ENCODE measurements around the gene MXRA8.
"Not testable (repeated sequence)": the region's sequence is repeated elsewhere in the genome, so short reads cannot be mapped to it uniquely, and the experiment has no call there.

Gene MXRA8

DNA sequence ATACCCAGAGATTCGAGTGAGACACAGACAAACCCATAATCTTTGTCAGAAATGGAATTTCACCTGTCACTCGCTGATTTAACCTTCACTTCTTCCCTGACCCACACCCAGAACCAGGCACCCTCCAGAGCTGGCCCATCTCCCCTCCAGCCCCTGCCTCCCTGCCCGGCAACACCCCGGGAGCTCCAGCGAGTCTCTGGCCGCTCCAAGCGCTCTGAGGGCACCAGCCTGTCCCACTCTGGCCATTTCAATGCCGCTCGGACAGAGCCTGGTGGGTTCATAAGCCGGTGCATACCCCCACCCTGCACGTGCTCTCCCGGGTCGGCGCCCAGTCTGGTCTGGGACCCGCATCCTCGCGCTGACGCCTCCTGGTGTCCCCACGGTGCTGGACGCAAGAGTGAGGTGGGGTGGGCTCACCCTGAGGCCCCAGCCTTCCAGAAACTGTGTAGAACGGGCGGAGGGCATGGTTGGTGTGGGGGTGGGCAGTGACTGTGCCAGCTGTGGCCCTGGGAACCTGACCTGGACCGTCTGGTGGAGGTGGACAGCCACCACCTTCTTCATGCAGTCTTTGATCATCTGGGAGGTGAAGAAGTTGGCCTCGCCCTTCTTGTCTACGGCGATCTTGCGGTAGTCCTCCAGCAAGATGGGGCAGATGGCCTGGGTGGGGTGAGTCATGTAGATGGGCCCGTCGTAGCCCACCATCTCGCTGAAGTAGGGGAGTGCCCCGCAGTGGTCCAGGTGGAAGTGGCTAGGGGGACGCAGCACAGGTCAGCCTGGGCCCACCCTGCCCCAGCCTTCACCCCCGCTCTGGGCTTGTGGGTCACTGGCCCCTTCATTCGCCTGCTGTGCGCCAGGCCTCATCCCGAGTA is 39.3 kb downstream of the MXRA8 start:
- DNase-seq (ENCODE audit: extremely low read depth, low read depth): no peak
- no peak overlapping the region for H3K4me3 ChIP-seq (replicated peaks; ENCODE audit: low read depth, low read length)
- TF ChIP-seq, protein P1, sequence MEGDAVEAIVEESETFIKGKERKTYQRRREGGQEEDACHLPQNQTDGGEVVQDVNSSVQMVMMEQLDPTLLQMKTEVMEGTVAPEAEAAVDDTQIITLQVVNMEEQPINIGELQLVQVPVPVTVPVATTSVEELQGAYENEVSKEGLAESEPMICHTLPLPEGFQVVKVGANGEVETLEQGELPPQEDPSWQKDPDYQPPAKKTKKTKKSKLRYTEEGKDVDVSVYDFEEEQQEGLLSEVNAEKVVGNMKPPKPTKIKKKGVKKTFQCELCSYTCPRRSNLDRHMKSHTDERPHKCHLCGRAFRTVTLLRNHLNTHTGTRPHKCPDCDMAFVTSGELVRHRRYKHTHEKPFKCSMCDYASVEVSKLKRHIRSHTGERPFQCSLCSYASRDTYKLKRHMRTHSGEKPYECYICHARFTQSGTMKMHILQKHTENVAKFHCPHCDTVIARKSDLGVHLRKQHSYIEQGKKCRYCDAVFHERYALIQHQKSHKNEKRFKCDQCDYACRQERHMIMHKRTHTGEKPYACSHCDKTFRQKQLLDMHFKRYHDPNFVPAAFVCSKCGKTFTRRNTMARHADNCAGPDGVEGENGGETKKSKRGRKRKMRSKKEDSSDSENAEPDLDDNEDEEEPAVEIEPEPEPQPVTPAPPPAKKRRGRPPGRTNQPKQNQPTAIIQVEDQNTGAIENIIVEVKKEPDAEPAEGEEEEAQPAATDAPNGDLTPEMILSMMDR (IDR thresholded peaks at IDR 0.05; ENCODE audit: low read depth, low read length, missing control alignments): no peak

DNA sequence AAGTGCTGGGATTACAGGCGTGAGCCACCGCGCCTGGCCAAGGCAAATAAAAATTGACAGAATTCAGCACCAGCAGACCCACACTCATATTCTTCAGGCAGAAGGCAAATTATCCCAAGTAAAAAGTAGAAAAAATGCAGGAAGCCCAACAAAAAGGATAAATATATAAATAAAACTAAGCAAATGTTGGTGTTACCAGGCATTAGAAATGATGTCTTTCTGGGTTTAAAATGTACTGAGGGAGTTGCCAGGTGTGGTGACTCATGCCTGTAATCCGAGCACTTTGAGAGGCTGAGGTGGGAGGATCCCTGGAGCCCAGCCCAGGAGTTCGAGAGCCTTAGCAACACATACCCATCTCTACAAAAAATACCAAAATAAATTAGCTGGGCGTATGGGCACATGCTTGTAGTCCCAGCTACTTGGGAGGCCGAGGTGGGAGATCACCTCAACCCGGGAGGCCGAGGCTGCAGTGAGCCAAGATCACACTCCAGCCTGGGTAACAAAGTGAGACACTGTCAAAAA is 40.2 kb downstream of the MXRA8 start:
- TF ChIP-seq, protein P1 (IDR thresholded peaks at IDR 0.05; ENCODE audit: low read depth, low read length, missing control alignments): no peak
- H3K4me3 ChIP-seq (replicated peaks; ENCODE audit: low read depth, low read length): no peak overlapping the region
- DNase-seq (ENCODE audit: extremely low read depth, low read depth): peak; percentile 94

GRCh38 chr1:1317420-1317819 is 40.9 kb downstream of the MXRA8 start:
- TF ChIP-seq, protein P1 (IDR thresholded peaks at IDR 0.05; ENCODE audit: low read depth, low read length, missing control alignments): no peak
- H3K4me3 ChIP-seq (replicated peaks; ENCODE audit: low read depth, low read length): no peak overlapping the region
- no peak for DNase-seq (ENCODE audit: extremely low read depth, low read depth)

GRCh38 chr1:1316199-1316598 is 42.2 kb downstream of the MXRA8 start:
- not testable (repeated sequence) for DNase-seq (ENCODE audit: extremely low read depth, low read depth); H3K4me3 ChIP-seq (replicated peaks; ENCODE audit: low read depth, low read length)

DNA sequence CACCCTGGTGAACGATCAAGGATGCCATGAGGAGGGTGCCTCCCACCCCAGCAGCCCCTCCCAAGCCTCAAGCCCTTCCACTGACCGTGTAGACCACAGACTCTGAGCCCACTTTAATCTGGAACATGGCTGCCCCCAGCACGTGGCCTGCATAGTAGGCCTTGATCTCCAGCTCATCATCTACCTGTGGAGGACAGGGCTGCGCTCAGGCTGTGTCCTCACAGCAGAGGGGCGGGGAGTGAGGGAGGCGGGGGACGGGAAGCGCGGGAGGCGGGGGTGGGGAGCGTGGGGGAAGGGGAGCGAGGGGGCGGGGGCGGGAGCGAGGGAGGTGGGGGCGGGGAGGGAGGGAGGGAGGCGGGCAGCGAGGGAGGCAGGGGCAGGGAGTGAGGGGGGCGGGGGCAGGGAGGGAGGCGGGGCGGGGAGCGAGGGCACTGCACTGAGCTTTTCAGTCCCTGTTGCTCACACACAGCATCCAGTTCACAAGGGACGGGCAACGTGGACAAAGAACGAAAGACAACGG is 42.9 kb downstream of the MXRA8 start:
- TF ChIP-seq, protein P1 (IDR thresholded peaks at IDR 0.05; ENCODE audit: low read depth, low read length, missing control alignments): no peak
- DNase-seq (ENCODE audit: extremely low read depth, low read depth): no peak
- H3K4me3 ChIP-seq (replicated peaks; ENCODE audit: low read depth, low read length): no peak overlapping the region

DNA sequence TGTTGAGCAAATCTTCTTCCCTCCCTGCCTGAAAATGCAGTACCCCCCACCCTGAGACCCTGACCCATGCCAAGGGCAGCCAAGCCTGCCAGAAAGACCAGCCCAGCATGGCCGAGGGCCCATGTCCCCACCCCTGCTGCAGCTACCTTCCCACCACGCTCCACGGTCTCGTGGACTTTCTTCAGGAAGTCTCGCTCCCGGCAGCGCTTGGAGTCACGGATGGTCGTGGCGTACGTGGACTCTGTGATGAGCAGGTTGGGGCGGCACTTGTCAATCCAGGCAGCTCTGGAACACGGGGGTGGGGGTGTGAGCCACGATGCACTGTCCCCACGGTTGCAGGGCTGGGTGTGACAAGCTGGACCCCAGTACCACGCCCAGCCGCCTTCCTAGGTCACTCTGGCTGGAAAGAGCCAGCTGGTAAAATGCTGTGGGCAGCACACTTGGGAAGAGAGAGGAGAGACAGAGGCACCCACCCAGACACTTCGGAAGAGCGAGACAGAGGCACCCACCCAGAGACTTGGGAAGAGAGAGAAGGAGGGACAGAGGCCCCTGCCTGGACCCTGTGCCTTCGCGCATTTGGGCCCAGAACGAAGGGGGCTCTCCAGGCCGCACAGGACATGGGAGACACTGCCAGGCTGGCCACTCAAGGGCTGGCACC is 43.5 kb downstream of the MXRA8 start:
- TF ChIP-seq, protein P1 (IDR thresholded peaks at IDR 0.05; ENCODE audit: low read depth, low read length, missing control alignments): no peak
- no peak for DNase-seq (ENCODE audit: extremely low read depth, low read depth)
- H3K4me3 ChIP-seq (replicated peaks; ENCODE audit: low read depth, low read length): no peak overlapping the region

- TF ChIP-seq, protein P1 (IDR thresholded peaks at IDR 0.05; ENCODE audit: low read depth, low read length, missing control alignments): no peak
- no peak overlapping the region for H3K4me3 ChIP-seq (replicated peaks; ENCODE audit: low read depth, low read length)
- no peak for DNase-seq (ENCODE audit: extremely low read depth, low read depth)
These were observed 44.1 kb downstream of the MXRA8 start for GRCh38 chr1:1314237-1314586.

Measured in HFF-Myc (cell line).